ENCODE results near the gene LMO4.

The LMO4 gene

DNA sequence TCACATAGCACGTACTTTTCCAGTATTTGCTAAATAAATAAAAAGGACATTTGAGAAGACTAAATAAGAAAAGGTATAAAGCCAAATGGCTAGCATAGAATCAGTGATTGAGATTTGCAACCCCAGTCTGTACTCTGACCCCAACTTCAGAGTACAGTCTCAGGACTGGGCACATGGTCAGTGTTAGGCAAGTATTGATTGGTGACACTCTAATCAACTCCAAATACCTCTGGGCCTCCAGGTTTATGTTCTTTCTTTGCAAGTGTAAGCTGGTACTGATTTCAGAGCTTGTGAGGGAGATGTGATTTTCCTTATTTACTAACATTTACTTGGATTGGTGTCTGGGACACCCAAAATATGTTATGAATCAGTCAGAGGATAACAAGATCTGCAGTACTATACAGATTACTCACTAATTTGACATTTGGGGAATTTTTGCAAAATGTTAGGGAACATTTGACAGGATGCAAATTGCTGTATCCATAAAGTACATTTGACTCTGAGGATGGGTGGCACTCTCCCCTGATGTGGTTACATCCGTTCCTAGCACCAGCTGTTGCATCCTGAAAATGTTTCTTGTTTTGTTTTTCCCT, 34.2 kb downstream of the LMO4 start:
- H2AFZ ChIP-seq (ENCODE audit: low read depth, low read length), result no peak overlapping the region
- H3K27ac ChIP-seq (ENCODE audit: low read length), result no peak overlapping the region
- no peaks in the 10 kb centered on the region for H4K20me1 ChIP-seq (ENCODE audit: insufficient read depth, low read length)
- H3K79me2 ChIP-seq (ENCODE audit: low read length), result no peaks in the 10 kb centered on the region
- no peaks in the 10 kb centered on the region for H3K4me1 ChIP-seq (ENCODE audit: low read length)
- no peaks in the 10 kb centered on the region for H3K9me3 ChIP-seq (ENCODE audit: insufficient read depth, low read length)
- H3K4me3 ChIP-seq (ENCODE audit: low read length), result no peak overlapping the region
- no peaks in the 10 kb centered on the region for H3K27me3 ChIP-seq (ENCODE audit: low read depth, low read length)
- no peak for TF ChIP-seq EZH2phosphoT487 (IDR thresholded peaks at IDR 0.05; ENCODE audit: low read depth)
- no peak for TF ChIP-seq CTCF (IDR thresholded peaks at IDR 0.05; ENCODE audit: low read depth, low read length)
- H3K9ac ChIP-seq (ENCODE audit: low read length), result no peak overlapping the region
- H3K36me3 ChIP-seq (replicated peaks; ENCODE audit: low read depth, low read length), result no peaks in the 10 kb centered on the region
- no peak overlapping the region for H3K4me2 ChIP-seq (ENCODE audit: low read length)

DNA sequence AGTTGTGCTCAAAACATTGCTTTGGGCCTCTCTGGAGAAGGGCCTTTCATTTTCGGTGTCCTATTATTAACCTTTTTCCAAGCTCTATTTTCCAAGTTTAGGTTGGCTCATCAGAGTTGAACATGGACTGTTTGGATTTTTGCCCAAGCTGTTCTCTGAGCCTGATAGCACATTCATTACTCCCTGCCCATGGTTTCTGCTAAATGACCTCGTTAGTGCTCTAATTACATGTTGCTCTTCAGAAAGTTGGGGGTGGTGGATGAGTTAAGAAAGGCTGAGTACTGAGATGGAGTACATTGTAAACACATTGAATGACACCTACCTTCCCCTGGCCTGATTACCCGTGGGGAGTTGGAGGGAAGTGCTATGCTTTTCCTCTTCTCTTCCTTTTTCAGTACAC, 38.9 kb downstream of the LMO4 start:
- H3K9ac ChIP-seq (ENCODE audit: low read length), result no peak overlapping the region
- H3K79me2 ChIP-seq (ENCODE audit: low read length), result no peaks in the 10 kb centered on the region
- H3K4me3 ChIP-seq (ENCODE audit: low read length), result no peak overlapping the region
- no peaks in the 10 kb centered on the region for H3K9me3 ChIP-seq (ENCODE audit: insufficient read depth, low read length)
- H4K20me1 ChIP-seq (ENCODE audit: insufficient read depth, low read length), result no peaks in the 10 kb centered on the region
- no peak overlapping the region for H2AFZ ChIP-seq (ENCODE audit: low read depth, low read length)
- no peaks in the 10 kb centered on the region for H3K27me3 ChIP-seq (ENCODE audit: low read depth, low read length)
- H3K27ac ChIP-seq (ENCODE audit: low read length), result no peak overlapping the region
- no peaks in the 10 kb centered on the region for H3K4me1 ChIP-seq (ENCODE audit: low read length)
- no peak for TF ChIP-seq CTCF (IDR thresholded peaks at IDR 0.05; ENCODE audit: low read depth, low read length)
- no peak for TF ChIP-seq EZH2phosphoT487 (IDR thresholded peaks at IDR 0.05; ENCODE audit: low read depth)
- H3K4me2 ChIP-seq (ENCODE audit: low read length), result no peak overlapping the region
- no peaks in the 10 kb centered on the region for H3K36me3 ChIP-seq (replicated peaks; ENCODE audit: low read depth, low read length)

DNA sequence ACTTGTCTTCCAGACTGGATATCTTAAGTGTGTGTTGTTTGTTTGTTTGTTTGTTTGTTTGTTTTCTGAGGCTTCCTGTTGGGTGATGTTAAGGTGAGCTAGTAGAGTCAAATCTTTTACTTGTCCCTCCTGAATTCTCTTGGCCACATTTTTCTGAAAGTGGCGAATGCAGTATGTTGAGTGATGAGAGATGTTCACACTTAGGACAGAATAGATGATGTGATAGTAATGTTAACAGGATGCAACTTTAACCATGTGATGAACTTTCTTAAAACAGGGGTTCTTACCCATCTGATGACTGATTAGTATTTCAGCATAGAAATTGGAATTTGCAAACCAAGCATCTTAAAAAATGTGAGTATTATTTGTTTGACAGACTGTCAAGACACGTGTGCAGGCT, 40.2 kb downstream of the LMO4 start:
- Histone ChIP-seq H2AFZ (ENCODE audit: low read depth, low read length) (no peak overlapping the region), H3K4me3 (ENCODE audit: low read length) (no peak overlapping the region), H3K4me2 (ENCODE audit: low read length) (no peak overlapping the region), H3K27me3 (ENCODE audit: low read depth, low read length) (no peaks in the 10 kb centered on the region), H3K79me2 (ENCODE audit: low read length) (no peaks in the 10 kb centered on the region), H3K27ac (ENCODE audit: low read length) (no peak overlapping the region), H4K20me1 (ENCODE audit: insufficient read depth, low read length) (no peaks in the 10 kb centered on the region), H3K9ac (ENCODE audit: low read length) (no peak overlapping the region), H3K4me1 (ENCODE audit: low read length) (no peaks in the 10 kb centered on the region), H3K9me3 (ENCODE audit: insufficient read depth, low read length) (no peaks in the 10 kb centered on the region), H3K36me3 (replicated peaks; ENCODE audit: low read depth, low read length) (no peaks in the 10 kb centered on the region)
- TF ChIP-seq EZH2phosphoT487 (IDR thresholded peaks at IDR 0.05; ENCODE audit: low read depth), result no peak
- TF ChIP-seq CTCF (IDR thresholded peaks at IDR 0.05; ENCODE audit: low read depth, low read length), result no peak

DNA sequence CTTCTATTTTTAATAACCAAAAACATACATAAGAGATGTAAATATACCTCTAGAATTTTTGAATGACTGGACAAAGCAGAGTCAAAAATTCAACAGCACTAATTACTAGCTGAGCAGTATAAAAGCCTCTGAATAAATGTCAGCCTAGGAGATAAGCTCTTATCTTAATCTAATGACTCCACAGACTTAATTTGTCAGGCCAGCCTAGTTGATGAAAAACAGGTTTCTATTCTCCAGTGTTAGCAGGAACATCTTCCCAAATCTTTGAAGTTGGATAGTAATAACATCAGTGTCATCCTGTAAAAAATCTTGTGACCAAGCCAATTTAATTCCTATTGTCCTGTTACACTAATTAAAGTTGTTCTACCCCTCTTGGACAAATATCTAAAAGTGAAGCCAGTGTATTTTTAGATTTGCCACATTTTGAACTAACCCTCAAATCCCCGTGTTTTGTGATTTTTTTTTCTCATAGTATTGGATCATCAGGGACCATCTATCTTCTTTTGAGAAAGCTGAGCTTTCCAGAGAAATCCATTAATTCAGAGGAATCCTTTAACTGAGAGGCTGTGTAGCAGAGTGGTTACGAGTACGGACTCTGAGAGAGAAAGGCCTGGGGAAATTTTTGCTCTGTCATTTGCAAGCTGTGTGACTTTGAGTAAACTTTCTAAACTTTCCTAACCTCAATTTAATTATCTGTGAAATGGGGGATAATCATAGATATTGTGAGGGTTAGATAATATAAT, 41.2 kb downstream of the LMO4 start:
- Histone ChIP-seq H3K79me2 (ENCODE audit: low read length) (no peaks in the 10 kb centered on the region), H2AFZ (ENCODE audit: low read depth, low read length) (no peak overlapping the region), H3K4me3 (ENCODE audit: low read length) (no peak overlapping the region), H3K27me3 (ENCODE audit: low read depth, low read length) (no peaks in the 10 kb centered on the region), H4K20me1 (ENCODE audit: insufficient read depth, low read length) (no peaks in the 10 kb centered on the region), H3K9ac (ENCODE audit: low read length) (no peak overlapping the region), H3K4me2 (ENCODE audit: low read length) (no peak overlapping the region), H3K27ac (ENCODE audit: low read length) (no peak overlapping the region), H3K36me3 (replicated peaks; ENCODE audit: low read depth, low read length) (no peaks in the 10 kb centered on the region), H3K4me1 (ENCODE audit: low read length) (no peaks in the 10 kb centered on the region), H3K9me3 (ENCODE audit: insufficient read depth, low read length) (no peaks in the 10 kb centered on the region)
- TF ChIP-seq EZH2phosphoT487 (IDR thresholded peaks at IDR 0.05; ENCODE audit: low read depth) (no peak), CTCF (IDR thresholded peaks at IDR 0.05; ENCODE audit: low read depth, low read length) (no peak)
